GM04504 (cell line): Measurements from ENCODE around the gene CERS6.
"Not testable (repeated sequence)": the region's sequence is repeated elsewhere in the genome, so short reads cannot be mapped to it uniquely, and the experiment has no call there.

Source experiments
- DNase-seq: peaks from one replicate; pipeline ENCODE4 v3.0.0-alpha.2; 2012; ENCODE audit warnings: low read depth

CERS6 gene

GRCh38 chr2:168734199-168734760 lies 278.2 kb downstream of the CERS6 start:
- DNase-seq = no peak

GRCh38 chr2:168736649-168737445 lies 280.8 kb downstream of the CERS6 start:
- no peak for DNase-seq

GRCh38 chr2:168738062-168738461 lies 282.0 kb downstream of the CERS6 start:
- DNase-seq = no peak

GRCh38 chr2:168740360-168740759 lies 284.3 kb downstream of the CERS6 start:
- no peak for DNase-seq

GRCh38 chr2:168740788-168741187 lies 284.7 kb downstream of the CERS6 start:
- DNase-seq = no peak

- DNase-seq = no peak
These were observed 286.3 kb downstream of the CERS6 start for GRCh38 chr2:168742258-168742932.

- no peak for DNase-seq
These were observed 288.8 kb downstream of the CERS6 start for GRCh38 chr2:168744844-168745243.

- DNase-seq = no peak
These were observed 292.4 kb downstream of the CERS6 start for GRCh38 chr2:168748461-168748860.

- no peak for DNase-seq
These were observed 293.2 kb downstream of the CERS6 start for GRCh38 chr2:168749297-168749696.

GRCh38 chr2:168751104-168751740 lies 295.1 kb downstream of the CERS6 start:
- no peak for DNase-seq

GRCh38 chr2:168752361-168752760 lies 296.3 kb downstream of the CERS6 start:
- DNase-seq = no peak

- DNase-seq = no peak
These were observed 297.8 kb downstream of the CERS6 start for GRCh38 chr2:168753765-168754329.

GRCh38 chr2:168757223-168757622 lies 301.2 kb downstream of the CERS6 start:
- no peak for DNase-seq

- DNase-seq = peak; percentile 28
These were observed 303.1 kb downstream of the CERS6 start for GRCh38 chr2:168758970-168759820.

- no peak for DNase-seq
These were observed 309.3 kb downstream of the CERS6 start for GRCh38 chr2:168765401-168765800.

GRCh38 chr2:168766600-168766999 lies 310.5 kb downstream of the CERS6 start:
- DNase-seq = no peak

GRCh38 chr2:168767258-168767657 lies 311.2 kb downstream of the CERS6 start:
- no peak for DNase-seq

GRCh38 chr2:168768357-168768756 lies 312.3 kb downstream of the CERS6 start:
- not testable (repeated sequence) for DNase-seq

- DNase-seq = no peak
These were observed 314.7 kb downstream of the CERS6 start for GRCh38 chr2:168770796-168771195.

GRCh38 chr2:168772704-168773103 lies 316.6 kb downstream of the CERS6 start:
- DNase-seq = no peak

- no peak for DNase-seq
These were observed 317.1 kb downstream of the CERS6 start for GRCh38 chr2:168773128-168773527.
